ENCODE measurements around the gene TTF1.

The TTF1 gene

DNA sequence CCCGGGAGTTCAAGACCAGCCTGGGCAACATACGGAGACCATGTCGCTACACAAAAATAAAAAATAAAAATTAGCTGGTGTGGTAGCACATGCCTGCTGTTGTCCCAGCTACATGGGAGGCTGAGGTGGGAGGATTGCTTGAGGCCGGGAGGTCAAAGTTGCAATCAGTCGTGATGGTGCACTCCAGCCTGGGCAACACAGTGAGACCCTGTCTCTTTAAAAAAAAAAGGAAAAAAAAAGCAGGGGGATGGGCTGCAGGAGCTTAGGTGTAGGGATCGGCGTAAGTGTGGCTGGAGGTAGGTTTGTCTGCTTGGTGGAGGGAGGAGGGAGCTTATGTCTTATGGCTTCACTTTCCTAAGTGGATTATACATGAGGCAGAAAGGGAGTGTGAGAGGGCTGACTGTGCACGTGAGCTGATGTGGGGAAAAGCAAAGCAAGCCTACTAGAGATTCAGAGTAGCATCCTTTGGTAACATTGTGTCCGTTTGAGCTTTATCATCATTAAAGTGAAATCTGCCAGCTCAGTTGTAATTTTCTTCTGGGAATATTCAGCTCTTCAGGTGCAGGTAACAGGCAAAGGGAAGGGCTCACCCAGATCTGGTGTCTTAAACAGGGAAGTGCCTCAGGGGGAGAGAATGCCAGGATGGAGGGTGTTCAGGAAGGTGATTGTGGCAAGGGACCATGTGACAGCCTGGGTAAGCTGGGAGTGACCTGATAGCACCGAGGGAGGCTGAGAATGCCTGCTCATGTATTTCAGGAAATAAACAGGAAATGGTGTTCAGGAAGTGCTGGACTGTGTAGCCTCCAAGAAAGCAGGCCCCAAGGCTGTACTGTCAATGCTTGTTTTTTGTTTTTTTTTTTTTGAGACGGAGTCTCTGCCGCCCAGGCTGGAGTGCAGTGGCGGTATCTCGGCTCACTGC is 34.2 kb downstream of the TTF1 start:
- TF ChIP-seq, protein P1, sequence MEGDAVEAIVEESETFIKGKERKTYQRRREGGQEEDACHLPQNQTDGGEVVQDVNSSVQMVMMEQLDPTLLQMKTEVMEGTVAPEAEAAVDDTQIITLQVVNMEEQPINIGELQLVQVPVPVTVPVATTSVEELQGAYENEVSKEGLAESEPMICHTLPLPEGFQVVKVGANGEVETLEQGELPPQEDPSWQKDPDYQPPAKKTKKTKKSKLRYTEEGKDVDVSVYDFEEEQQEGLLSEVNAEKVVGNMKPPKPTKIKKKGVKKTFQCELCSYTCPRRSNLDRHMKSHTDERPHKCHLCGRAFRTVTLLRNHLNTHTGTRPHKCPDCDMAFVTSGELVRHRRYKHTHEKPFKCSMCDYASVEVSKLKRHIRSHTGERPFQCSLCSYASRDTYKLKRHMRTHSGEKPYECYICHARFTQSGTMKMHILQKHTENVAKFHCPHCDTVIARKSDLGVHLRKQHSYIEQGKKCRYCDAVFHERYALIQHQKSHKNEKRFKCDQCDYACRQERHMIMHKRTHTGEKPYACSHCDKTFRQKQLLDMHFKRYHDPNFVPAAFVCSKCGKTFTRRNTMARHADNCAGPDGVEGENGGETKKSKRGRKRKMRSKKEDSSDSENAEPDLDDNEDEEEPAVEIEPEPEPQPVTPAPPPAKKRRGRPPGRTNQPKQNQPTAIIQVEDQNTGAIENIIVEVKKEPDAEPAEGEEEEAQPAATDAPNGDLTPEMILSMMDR (IDR thresholded peaks at IDR 0.05), result no peak

DNA sequence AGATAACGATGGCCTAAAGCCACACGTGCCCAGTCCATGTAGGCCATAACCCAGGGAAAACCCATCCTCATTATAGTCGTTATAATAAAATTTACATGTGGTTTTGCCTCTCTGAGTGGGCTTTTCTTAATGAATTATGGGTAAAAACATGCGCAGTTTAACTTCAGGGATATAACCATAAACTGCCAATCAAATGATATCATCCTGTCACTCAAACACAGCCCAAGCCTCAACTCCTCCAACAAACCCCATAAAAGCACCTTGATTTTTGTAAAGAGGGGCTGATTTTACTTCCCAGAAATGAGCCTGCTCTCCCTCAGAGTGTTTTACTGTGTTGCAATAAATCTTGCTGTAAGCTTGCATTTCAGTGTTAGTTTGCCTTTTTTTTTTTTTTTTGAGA is 36.0 kb downstream of the TTF1 start:
- TF ChIP-seq, protein P1 (IDR thresholded peaks at IDR 0.05), result no peak

DNA sequence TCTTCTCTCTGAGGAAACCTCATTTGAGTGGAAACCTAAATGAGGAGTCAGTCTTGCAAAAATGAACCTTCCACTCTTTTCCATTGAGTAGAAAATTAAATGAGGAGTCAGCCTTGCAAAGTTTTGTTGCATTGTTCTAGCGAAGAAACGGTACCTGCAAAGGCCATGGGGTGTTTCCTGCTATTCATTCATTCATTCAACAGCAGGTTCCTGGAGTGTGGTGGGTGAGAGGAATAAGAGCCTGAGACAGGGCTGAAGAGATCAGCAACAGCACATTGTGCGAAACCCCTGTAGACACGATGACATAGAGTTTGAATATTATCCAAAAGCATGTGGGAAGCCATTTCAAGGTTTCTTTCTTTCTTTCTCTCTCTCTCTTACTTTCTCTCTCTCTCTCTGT is 37.2 kb downstream of the TTF1 start:
- TF ChIP-seq, protein P1 (IDR thresholded peaks at IDR 0.05), result no peak

DNA sequence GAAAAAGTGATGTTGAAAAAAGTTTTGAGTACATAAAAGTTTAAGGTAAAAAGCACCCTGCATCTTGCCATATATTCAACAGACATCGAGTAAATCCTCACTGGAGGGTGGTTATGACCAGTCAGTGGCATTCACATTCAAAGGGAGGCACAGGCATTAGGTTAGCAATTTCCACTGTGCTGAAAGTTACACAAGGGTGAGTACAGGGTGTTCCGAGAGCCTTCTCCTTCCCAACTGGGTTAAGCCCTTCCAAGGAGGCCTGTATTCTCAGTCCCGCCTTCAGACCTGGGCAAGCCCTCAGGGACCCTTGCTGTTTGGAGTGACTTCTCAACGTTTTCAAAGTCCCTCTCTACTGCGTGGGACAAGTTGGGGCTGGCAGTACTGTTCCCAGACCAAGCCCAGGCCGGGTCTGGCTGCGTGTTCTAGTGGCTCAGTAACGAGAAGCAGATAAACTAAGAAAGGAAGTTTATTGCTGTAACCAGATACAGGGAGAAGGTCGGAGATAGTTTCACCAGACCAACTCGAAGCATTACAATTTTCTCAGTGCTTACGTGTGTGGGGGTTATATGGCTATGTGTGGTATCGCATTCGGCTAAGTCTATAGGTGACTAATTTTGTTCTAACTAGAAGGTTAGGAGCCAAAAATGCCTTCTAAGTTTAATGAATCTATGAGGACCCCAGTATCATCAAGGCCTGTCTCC is 38.9 kb downstream of the TTF1 start:
- TF ChIP-seq, protein P1 (IDR thresholded peaks at IDR 0.05), result no peak

DNA sequence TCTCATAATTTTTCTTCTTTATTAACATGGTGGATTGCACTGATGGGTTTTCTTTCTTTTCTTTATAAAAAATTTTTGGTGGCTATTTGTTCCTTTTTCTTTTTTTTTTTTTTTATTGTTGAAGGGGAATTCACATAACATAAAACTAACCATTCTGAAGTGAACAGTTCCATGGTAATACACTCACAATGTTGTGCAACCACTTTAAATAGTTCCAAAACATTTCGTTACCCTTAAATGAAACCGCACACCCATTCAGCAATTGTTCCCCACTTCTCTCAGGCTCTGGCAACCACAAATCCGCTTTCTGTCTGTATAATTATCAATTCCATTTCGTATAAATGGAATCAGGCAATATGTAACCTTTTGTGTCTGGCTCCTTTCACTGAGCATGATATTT is 40.2 kb downstream of the TTF1 start:
- TF ChIP-seq, protein P1 (IDR thresholded peaks at IDR 0.05), result no peak

DNA sequence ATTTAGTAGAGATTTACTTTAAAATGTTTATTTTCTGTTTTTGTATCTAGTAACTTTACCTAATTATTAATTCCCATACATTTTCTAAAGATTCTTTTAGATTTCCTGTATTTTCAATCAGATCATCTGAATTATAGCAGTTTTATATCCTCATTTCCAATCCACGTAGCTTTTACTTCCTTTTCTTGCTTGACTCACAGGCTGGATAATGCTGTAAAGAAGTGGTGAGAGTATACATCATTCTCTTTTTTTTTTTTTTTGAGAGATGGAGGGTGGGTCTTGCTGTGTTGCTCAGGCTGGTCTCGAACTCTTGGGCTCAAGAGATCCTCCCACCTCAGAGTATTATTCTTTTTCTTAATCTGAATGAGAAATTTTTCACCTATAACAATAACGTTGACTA is 40.7 kb downstream of the TTF1 start:
- TF ChIP-seq, protein P1 (IDR thresholded peaks at IDR 0.05), result no peak

DNA sequence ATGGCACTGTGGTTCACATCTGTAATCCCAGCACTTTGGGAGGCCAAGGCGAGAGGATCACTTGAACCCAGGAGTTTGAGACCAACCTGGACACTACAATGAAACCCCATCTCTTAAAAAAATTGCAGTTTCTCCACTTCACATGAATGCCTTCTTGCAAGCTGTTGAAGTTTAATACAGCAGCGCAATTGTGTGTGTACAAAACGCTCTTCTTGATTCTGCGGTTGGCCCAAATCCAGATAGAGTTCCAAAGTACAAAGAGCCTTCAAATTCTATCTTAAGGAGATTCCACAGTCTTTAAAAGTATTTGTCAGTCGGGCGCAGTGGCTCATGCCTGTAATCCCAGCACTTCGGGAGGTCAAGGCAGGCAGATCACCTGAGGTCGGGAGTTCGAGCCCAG is 42.6 kb downstream of the TTF1 start:
- TF ChIP-seq, protein P1 (IDR thresholded peaks at IDR 0.05), result no peak

Measured in LNCAP (cell line).